Loucy (cell line): ENCODE results near the gene EHBP1L1.

Source experiments
- H2AFZ ChIP-seq: fragments of 200-600 bp; sonication (generic); 2 replicates; pipeline ENCODE4 v1.6.0; 2016; ENCODE audit warnings: antibody characterized with exemption, mild to moderate bottlenecking, low read length, moderate library complexity
- H3F3A ChIP-seq: fragments of 200-600 bp; 2 replicates; pipeline ENCODE4 v1.6.0; 2016; ENCODE audit warnings: antibody characterized with exemption, low read depth, mild to moderate bottlenecking
- H3K27me3 ChIP-seq: fragments of 200-600 bp; sonication (generic); 2 replicates; pipeline ENCODE4 v1.6.1; 2014; ENCODE audit warnings: low read length, mild to moderate bottlenecking; ENCODE audit not compliant: insufficient read depth, poor library complexity, severe bottlenecking
- H3K36me3 ChIP-seq: fragments of 200-600 bp; sonication (generic); 2 replicates; pipeline ENCODE4 v1.6.1; 2016; ENCODE audit warnings: low read length; ENCODE audit not compliant: insufficient read depth
- H3K4me1 ChIP-seq: fragments of 200-600 bp; sonication (generic); 2 replicates; pipeline ENCODE4 v1.5.1; 2014; ENCODE audit warnings: low read length, mild to moderate bottlenecking; ENCODE audit not compliant: insufficient read depth, poor library complexity, severe bottlenecking
- H3K4me2 ChIP-seq: fragments of 200-600 bp; sonication (generic); 2 replicates; pipeline ENCODE4 v1.6.0; 2014; ENCODE audit warnings: antibody characterized with exemption, low read length, low read depth, mild to moderate bottlenecking; ENCODE audit not compliant: poor library complexity, severe bottlenecking
- H3K4me3 ChIP-seq: fragments of 200-600 bp; sonication (generic); 2 replicates; pipeline ENCODE4 v1.5.1; 2014; ENCODE audit warnings: low read length, mild to moderate bottlenecking, mixed read lengths; ENCODE audit not compliant: poor library complexity, severe bottlenecking
- H3K79me2 ChIP-seq: fragments of 200-600 bp; sonication (generic); 2 replicates; pipeline ENCODE4 v1.6.1; 2014; ENCODE audit warnings: low read length; ENCODE audit not compliant: insufficient read depth
- H3K9ac ChIP-seq: fragments of 200-600 bp; sonication (generic); 2 replicates; pipeline ENCODE4 v1.6.0; 2014; ENCODE audit warnings: mild to moderate bottlenecking, low read depth, low read length, moderate library complexity; ENCODE audit not compliant: poor library complexity, severe bottlenecking
- H3K9me2 ChIP-seq: fragments of 200-600 bp; sonication (generic); replicated peaks from 2 replicates; pipeline ENCODE4 v1.6.1; 2016; ENCODE audit warnings: low read depth, low read length, mixed read lengths
- H3K9me3 ChIP-seq: fragments of 200-600 bp; sonication (generic); 2 replicates; pipeline ENCODE4 v1.6.1; 2014; ENCODE audit warnings: mild to moderate bottlenecking, antibody characterized with exemption, low read length, low read depth; ENCODE audit not compliant: insufficient read depth
- H4K20me1 ChIP-seq: fragments of 200-600 bp; sonication (generic); 2 replicates; pipeline ENCODE4 v1.6.0; 2014; ENCODE audit warnings: antibody characterized with exemption, low read length, mild to moderate bottlenecking; ENCODE audit not compliant: insufficient read depth, poor library complexity, severe bottlenecking
- CTCF ChIP-seq: fragments of 200-600 bp; sonication (generic); conservative IDR thresholded peaks from 2 replicates; pipeline ENCODE4 v1.5.1; 2014; ENCODE audit warnings: mild to moderate bottlenecking, antibody characterized with exemption, low read length
- EZH2phosphoT487 ChIP-seq: fragments of 200-600 bp; IDR thresholded peaks from 2 replicates; pipeline ENCODE4 v1.6.1; 2018; ENCODE audit warnings: antibody characterized with exemption, mild to moderate bottlenecking, moderate library complexity, borderline replicate concordance

The EHBP1L1 gene

GRCh38 chr11:65634109-65634436 lies 58.2 kb downstream of the EHBP1L1 start:
- TF ChIP-seq CTCF (no peak), EZH2phosphoT487 (no peak)
- Histone ChIP-seq H3F3A (no peaks in the 10 kb centered on the region), H2AFZ (no peak overlapping the region), H3K9ac (no peak overlapping the region), H3K4me1 (peaks cover 22% of the 10 kb centered on the region), H3K9me2 (no peaks in the 10 kb centered on the region), H3K27me3 (no peaks in the 10 kb centered on the region), H3K36me3 (peaks cover 42% of the 10 kb centered on the region; the same call in 1 of the 2 replicates), H3K4me2 (no peak overlapping the region), H3K9me3 (no peaks in the 10 kb centered on the region), H3K4me3 (no peak overlapping the region), H3K79me2 (no peaks in the 10 kb centered on the region), H4K20me1 (no peaks in the 10 kb centered on the region)

- peaks cover 25% of the 10 kb centered on the region for H3K4me1 ChIP-seq
- no peak overlapping the region for H3K4me3 ChIP-seq
- H3K27me3 ChIP-seq: no peaks in the 10 kb centered on the region
- no peak overlapping the region for H3K9ac ChIP-seq
- no peak for TF ChIP-seq EZH2phosphoT487
- TF ChIP-seq CTCF: no peak
- H3K79me2 ChIP-seq: no peaks in the 10 kb centered on the region
- no peak overlapping the region for H2AFZ ChIP-seq
- H3F3A ChIP-seq: no peaks in the 10 kb centered on the region
- H3K9me2 ChIP-seq: no peaks in the 10 kb centered on the region
- peaks cover 38% of the 10 kb centered on the region; the same call in 1 of the 2 replicates for H3K36me3 ChIP-seq
- H3K4me2 ChIP-seq: no peak overlapping the region
- H3K9me3 ChIP-seq: no peaks in the 10 kb centered on the region
- no peaks in the 10 kb centered on the region for H4K20me1 ChIP-seq
Observed at GRCh38 chr11:65634440-65634839, 58.6 kb downstream of the EHBP1L1 start.

GRCh38 chr11:65634905-65635731 lies 59.3 kb downstream of the EHBP1L1 start:
- no peaks in the 10 kb centered on the region for H3K9me2 ChIP-seq
- no peak overlapping the region for H3K4me2 ChIP-seq
- no peak overlapping the region for H3K9ac ChIP-seq
- H3F3A ChIP-seq: no peaks in the 10 kb centered on the region
- TF ChIP-seq CTCF (no peak), EZH2phosphoT487 (no peak)
- H3K79me2 ChIP-seq: no peaks in the 10 kb centered on the region; the same call in 1 of the 2 replicates
- H3K9me3 ChIP-seq: no peaks in the 10 kb centered on the region
- peaks cover 31% of the 10 kb centered on the region; the same call in 1 of the 2 replicates for H3K36me3 ChIP-seq
- peaks cover 32% of the 10 kb centered on the region for H3K4me1 ChIP-seq
- H3K27me3 ChIP-seq: no peaks in the 10 kb centered on the region
- no peak overlapping the region for H3K4me3 ChIP-seq
- no peak overlapping the region for H2AFZ ChIP-seq
- H4K20me1 ChIP-seq: no peaks in the 10 kb centered on the region
